Sigmoid colon (tissue), 7 donors: Measurements from ENCODE around the gene SVBP. TPM values are rescaled to one million over a fixed set of nuclear protein-coding genes. Genes with fewer than 3 reads are reported as not detected.
A peak's percentile ranks its signal among the peaks of the same experiment; 100 is the strongest.
"Not testable (repeated sequence)": the region's sequence is repeated elsewhere in the genome, so short reads cannot be mapped to it uniquely, and the experiment has no call there.

Experiments
- DNase-seq: peaks from one replicate; pipeline ENCODE4 v3.0.0-alpha.2; 2019
- H3K27ac ChIP-seq, 4 donors: fragments of 200-600 bp; sonication (generic); one replicate each; pipeline ENCODE4 v1.5.1; 2016 to 2019; ENCODE audit warnings: mild to moderate bottlenecking in 1 of 4
- H3K27me3 ChIP-seq, 3 donors: fragments of 200-600 bp; sonication (generic); one replicate each; pipeline ENCODE4 v1.5.1; 2019; ENCODE audit warnings: mild to moderate bottlenecking in 1 of 3
- H3K36me3 ChIP-seq, 4 donors: fragments of 200-600 bp; sonication (generic); one replicate each; pipeline ENCODE4 v1.5.1; 2016 to 2019
- H3K4me1 ChIP-seq, 4 donors: fragments of 200-600 bp; sonication (generic); one replicate each; pipeline ENCODE4 v1.5.1; 2017 to 2019
- H3K4me3 ChIP-seq, 4 donors: fragments of 200-600 bp; sonication (generic); one replicate each; pipeline ENCODE4 v1.5.1; 2017 to 2019; ENCODE audit warnings: mild to moderate bottlenecking in 2 of 4, moderate library complexity in 1 of 4
- H3K9me3 ChIP-seq, 4 donors: fragments of 200-600 bp in 3 of 4; sonication (generic) in 3 of 4; one replicate each; pipeline versions ENCODE4 v1.5.1 to v1.6.1; 2013 to 2019
- CTCF ChIP-seq, 4 experiments: fragments of 450-650 bp in 3 of 4; fragments of 200-600 bp in 1 of 4; IDR thresholded peaks; one replicate each; pipeline ENCODE4 v1.5.1; 2016 to 2019; ENCODE audit warnings: antibody characterized with exemption in 4 of 4, mild to moderate bottlenecking in 3 of 4, moderate library complexity in 2 of 4
- EP300 ChIP-seq, 4 donors: sonication (generic); formaldehyde crosslinking; IDR thresholded peaks; one replicate each; pipeline ENCODE4 v1.6.1; 2017; ENCODE audit warnings: antibody characterized with exemption in 4 of 4
- POLR2A ChIP-seq, 2 donors: fragments of 450-650 bp; IDR thresholded peaks; one replicate each; pipeline ENCODE4 v1.6.1; 2016; ENCODE audit warnings: antibody characterized with exemption in 2 of 2, mild to moderate bottlenecking in 2 of 2, moderate library complexity in 2 of 2
- POLR2AphosphoS5 ChIP-seq, 4 donors: sonication (generic); formaldehyde crosslinking; IDR thresholded peaks; one replicate each; pipeline ENCODE4 v1.6.1; 2017; ENCODE audit warnings: antibody characterized with exemption in 4 of 4
- WGBS, 2 donors: extraction: QIAGEN DNeasy Blood & Tissue Kit; methylation state at CpG; one replicate each; pipeline ENCODE4 v1.1.7; 2013; 5-methylcytosine and 5-hydroxymethylcytosine counted together
- intact Hi-C: fragments of 100-400 bp; cut with DNase I; formaldehyde crosslinking; loops from one replicate; pipeline ENCODE4 v1.15.1; 2023
- polyA plus RNA-seq, 3 donors: library from polyadenylated mRNA; stranded (reverse); fragments of 200-250 nt; gene quantifications; one replicate each; pipeline ENCODE4 v1.2.3, GENCODE V29; 2013
- total RNA-seq, 4 donors: library from RNA; depleted of rRNA; stranded (reverse); fragments of >200 nt; gene quantifications; one replicate each; pipeline ENCODE4 v1.1.0, GENCODE V29; 2016
- donor health status: healthy with polysubstance abuse.
- donor health status: Bipolar disorder and iron deficiency.
- donor health status: healthy.

The SVBP gene
- total and polyA plus RNA-seq, 7 donors = 22.5 to 53.5 (median 36.1) TPM

- Histone ChIP-seq H3K4me1 (peaks cover 0 to 28% (median 15%) of the 10 kb centered on the region in 4 donors), H3K27me3 (no peaks in the 10 kb centered on the region), H3K36me3 (no peaks in the 10 kb centered on the region), H3K9me3 (no peaks in the 10 kb centered on the region), H3K4me3 (no peak overlapping the region), H3K27ac (no peak overlapping the region)
- 81 to 87% methylated on average over 1 of the region's 1 CpG for WGBS, 2 donors
- intact Hi-C loops = no loop called here
- no peak for DNase-seq
- TF ChIP-seq POLR2AphosphoS5 (IDR thresholded peaks at IDR 0.05) = no peak
- no peak for TF ChIP-seq POLR2A (IDR thresholded peaks at IDR 0.05)
- no peak for TF ChIP-seq CTCF (IDR thresholded peaks at IDR 0.05)
- no peak for TF ChIP-seq EP300 (IDR thresholded peaks at IDR 0.05)
These were observed 3.6 kb upstream of the SVBP start for GRCh38 chr1:42820813-42821212.

GRCh38 chr1:42817976-42818375 lies 779 bp upstream of the SVBP start:
- Histone ChIP-seq H3K27ac (no peak overlapping the region), H3K4me1 (peaks cover 0 to 30% (median 17%) of the 10 kb centered on the region in 4 donors), H3K4me3 (peak overlapping the region in 3 of 4 donors; percentile 77 to 82 (median 77)), H3K36me3 (no peaks in the 10 kb centered on the region), H3K27me3 (no peaks in the 10 kb centered on the region), H3K9me3 (no peaks in the 10 kb centered on the region)
- TF ChIP-seq POLR2A (IDR thresholded peaks at IDR 0.05) (no peak), POLR2AphosphoS5 (IDR thresholded peaks at IDR 0.05) (no peak), EP300 (IDR thresholded peaks at IDR 0.05) (no peak), CTCF (IDR thresholded peaks at IDR 0.05) (no peak)
- DNase-seq = no peak
- 96 to 97% methylated on average over 3 of the region's 3 CpGs for WGBS, 2 donors
- intact Hi-C loops = loop anchor here (1.0 to 2.0 kb wide), 2 partner anchors 28 to 107 kb away; partner anchors contain the start of gene ZNF691

GRCh38 chr1:42817440-42817767 lies 207 bp upstream of the SVBP start:
- H3K36me3 ChIP-seq = no peaks in the 10 kb centered on the region
- no peak for TF ChIP-seq EP300 (IDR thresholded peaks at IDR 0.05)
- no peak for TF ChIP-seq POLR2AphosphoS5 (IDR thresholded peaks at IDR 0.05)
- no peak for TF ChIP-seq POLR2A (IDR thresholded peaks at IDR 0.05)
- no peak for TF ChIP-seq CTCF (IDR thresholded peaks at IDR 0.05)
- H3K27ac ChIP-seq = peak overlapping the region; percentile 96 to 98 (median 98)
- DNase-seq = no peak
- peak overlapping the region; percentile 66 to 82 (median 77) for H3K4me3 ChIP-seq
- H3K27me3 ChIP-seq = no peaks in the 10 kb centered on the region
- H3K4me1 ChIP-seq = peaks cover 0 to 24% (median 14%) of the 10 kb centered on the region in 4 donors
- no peaks in the 10 kb centered on the region for H3K9me3 ChIP-seq
- WGBS, 2 donors = 1 to 2% methylated on average over 13 of the region's 13 CpGs
- intact Hi-C loops = loop anchor here (1.0 to 2.0 kb wide), 2 partner anchors 29 to 107 kb away; partner anchors contain the start of gene ZNF691

GRCh38 chr1:42815941-42816584 lies 1.1 kb downstream of the SVBP start:
- 36 to 38% methylated on average over 7 of the region's 7 CpGs for WGBS, 2 donors
- Histone ChIP-seq H3K4me3 (peak overlapping the region; percentile 66 to 82 (median 77)), H3K27ac (peak overlapping the region; percentile 96 to 98 (median 98)), H3K4me1 (peaks cover 0 to 21% (median 14%) of the 10 kb centered on the region in 4 donors), H3K27me3 (no peaks in the 10 kb centered on the region), H3K36me3 (peaks cover 0 to 4% (median 0%) of the 10 kb centered on the region in 4 donors), H3K9me3 (no peaks in the 10 kb centered on the region)
- no peak for TF ChIP-seq POLR2AphosphoS5 (IDR thresholded peaks at IDR 0.05)
- TF ChIP-seq EP300 (IDR thresholded peaks at IDR 0.05) = no peak
- no peak for TF ChIP-seq POLR2A (IDR thresholded peaks at IDR 0.05)
- TF ChIP-seq CTCF (IDR thresholded peaks at IDR 0.05) = no peak
- intact Hi-C loops = loop anchor here (1.0 to 2.0 kb wide), 2 partner anchors 49 to 109 kb away; partner anchors contain the start of genes C1orf50 and P3H1
- DNase-seq = no peak

- intact Hi-C loops, H3K27ac ChIP-seq, H3K4me3 ChIP-seq, DNase-seq, H3K36me3 ChIP-seq, H3K9me3 ChIP-seq, H3K27me3 ChIP-seq: not testable (repeated sequence)
- 92 to 100% methylated on average over 3 of the region's 3 CpGs for WGBS, 2 donors
- peaks cover 0 to 21% (median 14%) of the 10 kb centered on the region in 4 donors for H3K4me1 ChIP-seq
These were observed 2.4 kb downstream of the SVBP start for GRCh38 chr1:42814815-42815214.
